ENCODE measurements around the gene METTL9. TPM values are rescaled to one million over a fixed set of nuclear protein-coding genes. Genes with fewer than 3 reads are reported as not detected.

METTL9 gene
- total RNA-seq, 1 donor from 2014 or later, result 97.7 TPM

DNA sequence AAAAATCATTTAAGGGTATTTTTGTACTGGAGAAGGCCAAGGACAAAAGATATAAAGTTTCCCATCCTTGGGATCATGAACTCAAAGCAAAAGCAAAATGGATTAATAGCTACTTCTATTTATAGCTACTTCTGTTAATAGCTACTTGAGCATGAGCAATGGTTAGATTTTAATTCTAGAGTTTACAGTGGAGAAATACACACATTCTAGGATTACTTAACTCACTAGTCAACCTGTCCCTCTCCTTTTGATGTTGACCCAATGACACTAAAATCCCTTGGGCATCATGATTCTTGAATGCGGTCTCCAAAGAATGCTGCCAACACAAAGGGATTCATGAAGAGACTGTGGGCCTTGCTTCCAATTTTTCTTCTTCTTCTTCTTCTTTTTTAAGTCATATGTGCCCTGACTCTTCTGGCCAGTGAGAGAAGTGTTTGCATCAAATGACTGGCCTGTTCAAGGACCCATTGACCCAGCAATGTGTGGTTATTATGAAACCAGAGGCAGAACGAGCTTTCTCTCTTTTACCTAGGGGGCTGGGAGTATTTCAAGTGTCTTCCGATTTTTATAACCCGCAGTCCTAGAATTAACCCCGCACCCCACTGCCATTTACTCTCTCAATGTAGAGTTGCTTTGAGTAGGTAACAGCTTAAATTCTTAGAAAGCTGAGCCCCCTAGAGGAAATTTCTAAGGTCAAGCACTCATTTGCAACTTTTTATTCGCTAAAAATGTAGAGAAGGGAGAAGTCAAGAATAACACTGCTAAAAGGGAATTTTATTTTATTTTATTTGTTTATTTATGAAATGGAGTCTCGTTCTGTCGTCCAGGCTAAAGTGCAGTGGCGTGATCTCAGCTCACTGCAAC is 99.0 kb downstream of the METTL9 start:
- TF ChIP-seq POLR2A (IDR thresholded peaks at IDR 0.05) (no peak), POLR2AphosphoS5 (IDR thresholded peaks at IDR 0.05; ENCODE audit: insufficient read depth in 1 of 2, low read depth in 1 of 2) (no peak)
- TF ChIP-seq, protein P1, sequence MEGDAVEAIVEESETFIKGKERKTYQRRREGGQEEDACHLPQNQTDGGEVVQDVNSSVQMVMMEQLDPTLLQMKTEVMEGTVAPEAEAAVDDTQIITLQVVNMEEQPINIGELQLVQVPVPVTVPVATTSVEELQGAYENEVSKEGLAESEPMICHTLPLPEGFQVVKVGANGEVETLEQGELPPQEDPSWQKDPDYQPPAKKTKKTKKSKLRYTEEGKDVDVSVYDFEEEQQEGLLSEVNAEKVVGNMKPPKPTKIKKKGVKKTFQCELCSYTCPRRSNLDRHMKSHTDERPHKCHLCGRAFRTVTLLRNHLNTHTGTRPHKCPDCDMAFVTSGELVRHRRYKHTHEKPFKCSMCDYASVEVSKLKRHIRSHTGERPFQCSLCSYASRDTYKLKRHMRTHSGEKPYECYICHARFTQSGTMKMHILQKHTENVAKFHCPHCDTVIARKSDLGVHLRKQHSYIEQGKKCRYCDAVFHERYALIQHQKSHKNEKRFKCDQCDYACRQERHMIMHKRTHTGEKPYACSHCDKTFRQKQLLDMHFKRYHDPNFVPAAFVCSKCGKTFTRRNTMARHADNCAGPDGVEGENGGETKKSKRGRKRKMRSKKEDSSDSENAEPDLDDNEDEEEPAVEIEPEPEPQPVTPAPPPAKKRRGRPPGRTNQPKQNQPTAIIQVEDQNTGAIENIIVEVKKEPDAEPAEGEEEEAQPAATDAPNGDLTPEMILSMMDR (IDR thresholded peaks at IDR 0.05), result no peak
- intact Hi-C loops (cut with DNase I), result no loop called here
- no peak overlapping the region for H3K27ac ChIP-seq
- no peaks in the 10 kb centered on the region for H3K27me3 ChIP-seq
- no peak overlapping the region for H3K4me3 ChIP-seq
- H3K4me1 ChIP-seq, result no peaks in the 10 kb centered on the region
- DNase-seq (ENCODE audit: extremely low spot score in 2 of 2), result no peak
- no peaks in the 10 kb centered on the region for H3K36me3 ChIP-seq
- no peaks in the 10 kb centered on the region for H3K9me3 ChIP-seq

DNA sequence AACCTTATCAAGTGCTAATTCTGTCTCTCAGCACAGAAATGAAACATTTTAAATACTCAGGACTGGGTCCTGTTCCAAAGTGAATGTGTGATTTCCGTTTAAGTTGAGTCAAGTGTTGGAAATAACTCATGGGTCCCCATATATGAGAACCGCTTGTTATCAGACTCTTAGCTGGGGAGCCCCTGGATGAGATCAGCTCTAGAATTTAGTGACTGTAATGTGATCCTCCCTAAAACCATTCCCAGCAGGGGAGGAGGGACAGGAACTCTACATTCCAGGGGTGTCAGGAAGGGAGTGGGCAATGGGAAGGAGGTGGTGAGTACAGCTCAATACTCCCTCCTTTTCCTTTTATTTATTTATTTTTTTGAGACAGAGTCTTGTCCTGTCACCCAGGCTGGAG is 101.9 kb downstream of the METTL9 start:
- DNase-seq (ENCODE audit: extremely low spot score in 2 of 2), result no peak
- TF ChIP-seq, protein P1 (IDR thresholded peaks at IDR 0.05), result no peak
- TF ChIP-seq POLR2A (IDR thresholded peaks at IDR 0.05) (no peak), POLR2AphosphoS5 (IDR thresholded peaks at IDR 0.05; ENCODE audit: insufficient read depth in 1 of 2, low read depth in 1 of 2) (no peak)
- no peaks in the 10 kb centered on the region for H3K27me3 ChIP-seq
- H3K4me1 ChIP-seq, result no peaks in the 10 kb centered on the region
- H3K27ac ChIP-seq, result no peak overlapping the region
- no peak overlapping the region for H3K4me3 ChIP-seq
- no peaks in the 10 kb centered on the region for H3K9me3 ChIP-seq
- intact Hi-C loops (cut with DNase I), result no loop called here
- H3K36me3 ChIP-seq, result no peaks in the 10 kb centered on the region

DNA sequence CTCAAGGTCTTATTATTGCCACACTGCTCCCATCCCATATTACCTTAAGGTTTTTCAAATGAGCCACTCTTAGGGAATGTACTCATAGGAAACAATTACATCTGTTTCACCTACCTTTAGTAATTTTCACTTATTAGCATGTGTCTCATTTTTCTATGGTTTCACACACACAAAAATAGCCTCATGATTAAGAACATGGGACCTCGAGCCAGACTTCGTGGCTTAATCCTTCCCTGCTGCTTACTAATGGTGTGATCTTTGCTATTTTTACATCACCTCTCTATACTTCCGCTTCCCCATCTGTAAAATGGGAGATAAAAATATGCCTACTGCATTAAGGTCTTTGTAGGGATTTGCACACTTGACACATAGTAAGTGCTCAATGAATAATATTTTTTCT is 102.9 kb downstream of the METTL9 start:
- no peak overlapping the region for H3K27ac ChIP-seq
- no peak overlapping the region for H3K4me3 ChIP-seq
- no peaks in the 10 kb centered on the region for H3K36me3 ChIP-seq
- TF ChIP-seq POLR2A (IDR thresholded peaks at IDR 0.05) (no peak), POLR2AphosphoS5 (IDR thresholded peaks at IDR 0.05; ENCODE audit: insufficient read depth in 1 of 2, low read depth in 1 of 2) (no peak)
- TF ChIP-seq, protein P1 (IDR thresholded peaks at IDR 0.05), result no peak
- no peaks in the 10 kb centered on the region for H3K4me1 ChIP-seq
- no peak for DNase-seq (ENCODE audit: extremely low spot score in 2 of 2)
- no peaks in the 10 kb centered on the region for H3K9me3 ChIP-seq
- intact Hi-C loops (cut with DNase I), result no loop called here
- no peaks in the 10 kb centered on the region for H3K27me3 ChIP-seq

DNA sequence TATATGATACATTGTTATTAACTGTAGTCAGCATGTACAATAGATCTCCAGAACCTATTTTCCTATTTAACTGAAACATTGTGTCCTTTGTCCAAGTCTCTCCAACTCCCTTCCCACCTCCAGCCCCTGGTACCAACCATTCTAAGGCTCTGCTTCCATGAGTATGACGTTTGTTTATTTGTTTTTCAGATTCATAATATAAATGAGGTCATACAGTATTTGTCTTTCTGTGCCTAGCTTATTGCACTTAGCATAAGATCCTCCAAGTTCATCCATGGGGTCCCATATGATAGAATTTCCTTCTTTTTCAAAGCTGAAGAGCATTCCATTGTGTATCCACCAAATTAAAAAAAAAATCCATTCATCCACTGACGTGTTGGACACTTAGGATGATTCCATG is 103.8 kb downstream of the METTL9 start:
- Histone ChIP-seq H3K4me1 (no peaks in the 10 kb centered on the region), H3K27ac (no peak overlapping the region), H3K4me3 (no peak overlapping the region), H3K36me3 (no peaks in the 10 kb centered on the region), H3K27me3 (no peaks in the 10 kb centered on the region), H3K9me3 (no peaks in the 10 kb centered on the region)
- intact Hi-C loops (cut with DNase I), result no loop called here
- DNase-seq (ENCODE audit: extremely low spot score in 2 of 2), result no peak
- no peak for TF ChIP-seq POLR2AphosphoS5 (IDR thresholded peaks at IDR 0.05; ENCODE audit: insufficient read depth in 1 of 2, low read depth in 1 of 2)
- TF ChIP-seq, protein P1 (IDR thresholded peaks at IDR 0.05), result no peak
- no peak for TF ChIP-seq POLR2A (IDR thresholded peaks at IDR 0.05)

DNA sequence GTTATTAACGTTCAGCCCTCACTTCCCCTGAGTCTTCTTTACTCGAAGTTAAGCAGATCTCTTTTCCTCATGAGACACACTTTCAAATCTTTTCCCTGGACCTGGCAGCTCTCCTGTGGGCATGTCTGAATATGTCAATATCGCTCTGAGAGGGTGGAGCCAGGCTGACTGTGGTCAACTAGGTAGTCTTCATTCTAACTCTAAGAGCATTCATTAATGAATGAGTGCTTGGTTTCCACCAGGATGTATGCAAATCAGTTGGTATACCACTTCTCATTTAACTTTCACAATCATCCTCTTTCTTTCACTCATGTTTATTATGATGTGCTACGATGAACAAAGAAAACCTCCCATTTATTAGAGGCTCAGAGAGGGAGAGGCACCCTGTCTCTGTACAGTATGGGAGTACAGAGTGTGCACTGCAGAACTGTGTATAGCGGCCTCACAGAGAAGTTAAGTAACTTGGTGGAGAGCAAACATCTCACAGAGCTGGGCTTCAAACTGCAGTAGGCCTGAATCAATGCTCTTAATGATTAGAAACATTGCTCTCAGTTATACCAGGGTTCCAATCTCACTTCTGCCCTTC is 104.3 kb downstream of the METTL9 start:
- intact Hi-C loops (cut with DNase I), result no loop called here
- Histone ChIP-seq H3K27ac (no peak overlapping the region), H3K9me3 (no peaks in the 10 kb centered on the region), H3K36me3 (no peaks in the 10 kb centered on the region), H3K27me3 (no peaks in the 10 kb centered on the region), H3K4me3 (no peak overlapping the region), H3K4me1 (no peaks in the 10 kb centered on the region)
- TF ChIP-seq POLR2A (IDR thresholded peaks at IDR 0.05) (no peak), POLR2AphosphoS5 (IDR thresholded peaks at IDR 0.05; ENCODE audit: insufficient read depth in 1 of 2, low read depth in 1 of 2) (no peak)
- TF ChIP-seq, protein P1 (IDR thresholded peaks at IDR 0.05), result no peak
- no peak for DNase-seq (ENCODE audit: extremely low spot score in 2 of 2)
